ENCODE measurements around the gene BICD1. TPM values are rescaled to one million over a fixed set of nuclear protein-coding genes. Genes with fewer than 3 reads are reported as not detected.
A peak's percentile ranks its signal among the peaks of the same experiment; 100 is the strongest.

BICD1 gene
- polyA plus RNA-seq, 2 of the 4 experiments (the other 2 are of a cell fraction): 13.0 to 24.3 TPM

- Histone ChIP-seq H3K4me2 (peak overlapping the region; percentile 100), H3K4me1 (peaks cover 15% of the 10 kb centered on the region; the same call in 2 of the 3 replicates), H3K27ac (no peak overlapping the region; a peak in 1 of 6 replicates), H3K4me3 (peak overlapping the region; percentile 83; the same call in 1 of the 3 replicates), H3K9me3 (no peaks in the 10 kb centered on the region)
- FAIRE-seq (no peak), ATAC-seq (no peak), DNase-seq (ENCODE audit: low read depth in 1 of 2, low spot score in 1 of 2) (no peak)
- POLR2A ChIA-PET: no interaction called here
- WGBS (ENCODE audit: missing lambda C conversion rate): 51% methylated on average over 2 of the region's 2 CpGs
- CTCF ChIA-PET: interaction anchor here (0.9 to 5.2 kb wide), 9 partner anchors 17 to 83 kb away, joined by 3 to 29 read pairs (median 4); no protein-coding TSS in a partner anchor
- TF ChIP-seq BHLHE40 (IDR thresholded peaks at IDR 0.05; ENCODE audit: low read depth, low read length) (no peak), RNF2 (IDR thresholded peaks at IDR 0.05; ENCODE audit: borderline replicate concordance, low read depth) (no peak), FOXS1 (CRISPR knock-in tag; IDR thresholded peaks at IDR 0.05) (no peak), MAFK (IDR thresholded peaks at IDR 0.05; ENCODE audit: partially characterized antibody) (no peak), FOSB (CRISPR knock-in tag; IDR thresholded peaks at IDR 0.05) (no peak), BCL3 (IDR thresholded peaks at IDR 0.05) (no peak), CEBPB (IDR thresholded peaks at IDR 0.05) (no peak), RAD21 (conservative IDR thresholded peaks at IDR 0.05 in 1 of 2, IDR thresholded peaks at IDR 0.05 in 1 of 2) (no peak), HOXA7 (CRISPR knock-in tag; IDR thresholded peaks at IDR 0.05) (no peak), PHF8 (IDR thresholded peaks at IDR 0.05; ENCODE audit: borderline replicate concordance, low read depth) (no peak), KDM1A (IDR thresholded peaks at IDR 0.05; ENCODE audit: low read depth) (no peak), POLR2A (IDR thresholded peaks at IDR 0.05; ENCODE audit: low read length) (no peak)
- TF ChIP-seq, protein P1, sequence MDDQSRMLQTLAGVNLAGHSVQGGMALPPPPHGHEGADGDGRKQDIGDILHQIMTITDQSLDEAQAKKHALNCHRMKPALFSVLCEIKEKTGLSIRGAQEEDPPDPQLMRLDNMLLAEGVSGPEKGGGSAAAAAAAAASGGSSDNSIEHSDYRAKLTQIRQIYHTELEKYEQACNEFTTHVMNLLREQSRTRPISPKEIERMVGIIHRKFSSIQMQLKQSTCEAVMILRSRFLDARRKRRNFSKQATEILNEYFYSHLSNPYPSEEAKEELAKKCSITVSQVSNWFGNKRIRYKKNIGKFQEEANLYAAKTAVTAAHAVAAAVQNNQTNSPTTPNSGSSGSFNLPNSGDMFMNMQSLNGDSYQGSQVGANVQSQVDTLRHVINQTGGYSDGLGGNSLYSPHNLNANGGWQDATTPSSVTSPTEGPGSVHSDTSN (IDR thresholded peaks at IDR 0.05): no peak
- TF ChIP-seq, protein P2, sequence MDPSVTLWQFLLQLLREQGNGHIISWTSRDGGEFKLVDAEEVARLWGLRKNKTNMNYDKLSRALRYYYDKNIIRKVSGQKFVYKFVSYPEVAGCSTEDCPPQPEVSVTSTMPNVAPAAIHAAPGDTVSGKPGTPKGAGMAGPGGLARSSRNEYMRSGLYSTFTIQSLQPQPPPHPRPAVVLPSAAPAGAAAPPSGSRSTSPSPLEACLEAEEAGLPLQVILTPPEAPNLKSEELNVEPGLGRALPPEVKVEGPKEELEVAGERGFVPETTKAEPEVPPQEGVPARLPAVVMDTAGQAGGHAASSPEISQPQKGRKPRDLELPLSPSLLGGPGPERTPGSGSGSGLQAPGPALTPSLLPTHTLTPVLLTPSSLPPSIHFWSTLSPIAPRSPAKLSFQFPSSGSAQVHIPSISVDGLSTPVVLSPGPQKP (IDR thresholded peaks at IDR 0.05; ENCODE audit: low read depth, low read length): no peak
- TF ChIP-seq, protein P3, sequence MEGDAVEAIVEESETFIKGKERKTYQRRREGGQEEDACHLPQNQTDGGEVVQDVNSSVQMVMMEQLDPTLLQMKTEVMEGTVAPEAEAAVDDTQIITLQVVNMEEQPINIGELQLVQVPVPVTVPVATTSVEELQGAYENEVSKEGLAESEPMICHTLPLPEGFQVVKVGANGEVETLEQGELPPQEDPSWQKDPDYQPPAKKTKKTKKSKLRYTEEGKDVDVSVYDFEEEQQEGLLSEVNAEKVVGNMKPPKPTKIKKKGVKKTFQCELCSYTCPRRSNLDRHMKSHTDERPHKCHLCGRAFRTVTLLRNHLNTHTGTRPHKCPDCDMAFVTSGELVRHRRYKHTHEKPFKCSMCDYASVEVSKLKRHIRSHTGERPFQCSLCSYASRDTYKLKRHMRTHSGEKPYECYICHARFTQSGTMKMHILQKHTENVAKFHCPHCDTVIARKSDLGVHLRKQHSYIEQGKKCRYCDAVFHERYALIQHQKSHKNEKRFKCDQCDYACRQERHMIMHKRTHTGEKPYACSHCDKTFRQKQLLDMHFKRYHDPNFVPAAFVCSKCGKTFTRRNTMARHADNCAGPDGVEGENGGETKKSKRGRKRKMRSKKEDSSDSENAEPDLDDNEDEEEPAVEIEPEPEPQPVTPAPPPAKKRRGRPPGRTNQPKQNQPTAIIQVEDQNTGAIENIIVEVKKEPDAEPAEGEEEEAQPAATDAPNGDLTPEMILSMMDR (IDR thresholded peaks at IDR 0.05): no peak
- TF ChIP-seq, protein P4, sequence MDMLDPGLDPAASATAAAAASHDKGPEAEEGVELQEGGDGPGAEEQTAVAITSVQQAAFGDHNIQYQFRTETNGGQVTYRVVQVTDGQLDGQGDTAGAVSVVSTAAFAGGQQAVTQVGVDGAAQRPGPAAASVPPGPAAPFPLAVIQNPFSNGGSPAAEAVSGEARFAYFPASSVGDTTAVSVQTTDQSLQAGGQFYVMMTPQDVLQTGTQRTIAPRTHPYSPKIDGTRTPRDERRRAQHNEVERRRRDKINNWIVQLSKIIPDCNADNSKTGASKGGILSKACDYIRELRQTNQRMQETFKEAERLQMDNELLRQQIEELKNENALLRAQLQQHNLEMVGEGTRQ (IDR thresholded peaks at IDR 0.05): no peak
- TF ChIP-seq, protein P5, sequence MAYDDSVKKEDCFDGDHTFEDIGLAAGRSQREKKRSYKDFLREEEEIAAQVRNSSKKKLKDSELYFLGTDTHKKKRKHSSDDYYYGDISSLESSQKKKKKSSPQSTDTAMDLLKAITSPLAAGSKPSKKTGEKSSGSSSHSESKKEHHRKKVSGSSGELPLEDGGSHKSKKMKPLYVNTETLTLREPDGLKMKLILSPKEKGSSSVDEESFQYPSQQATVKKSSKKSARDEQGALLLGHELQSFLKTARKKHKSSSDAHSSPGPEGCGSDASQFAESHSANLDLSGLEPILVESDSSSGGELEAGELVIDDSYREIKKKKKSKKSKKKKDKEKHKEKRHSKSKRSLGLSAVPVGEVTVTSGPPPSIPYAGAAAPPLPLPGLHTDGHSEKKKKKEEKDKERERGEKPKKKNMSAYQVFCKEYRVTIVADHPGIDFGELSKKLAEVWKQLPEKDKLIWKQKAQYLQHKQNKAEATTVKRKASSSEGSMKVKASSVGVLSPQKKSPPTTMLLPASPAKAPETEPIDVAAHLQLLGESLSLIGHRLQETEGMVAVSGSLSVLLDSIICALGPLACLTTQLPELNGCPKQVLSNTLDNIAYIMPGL (CRISPR knock-in tag; IDR thresholded peaks at IDR 0.05; ENCODE audit: borderline replicate concordance): no peak
- TF ChIP-seq, protein P6, sequence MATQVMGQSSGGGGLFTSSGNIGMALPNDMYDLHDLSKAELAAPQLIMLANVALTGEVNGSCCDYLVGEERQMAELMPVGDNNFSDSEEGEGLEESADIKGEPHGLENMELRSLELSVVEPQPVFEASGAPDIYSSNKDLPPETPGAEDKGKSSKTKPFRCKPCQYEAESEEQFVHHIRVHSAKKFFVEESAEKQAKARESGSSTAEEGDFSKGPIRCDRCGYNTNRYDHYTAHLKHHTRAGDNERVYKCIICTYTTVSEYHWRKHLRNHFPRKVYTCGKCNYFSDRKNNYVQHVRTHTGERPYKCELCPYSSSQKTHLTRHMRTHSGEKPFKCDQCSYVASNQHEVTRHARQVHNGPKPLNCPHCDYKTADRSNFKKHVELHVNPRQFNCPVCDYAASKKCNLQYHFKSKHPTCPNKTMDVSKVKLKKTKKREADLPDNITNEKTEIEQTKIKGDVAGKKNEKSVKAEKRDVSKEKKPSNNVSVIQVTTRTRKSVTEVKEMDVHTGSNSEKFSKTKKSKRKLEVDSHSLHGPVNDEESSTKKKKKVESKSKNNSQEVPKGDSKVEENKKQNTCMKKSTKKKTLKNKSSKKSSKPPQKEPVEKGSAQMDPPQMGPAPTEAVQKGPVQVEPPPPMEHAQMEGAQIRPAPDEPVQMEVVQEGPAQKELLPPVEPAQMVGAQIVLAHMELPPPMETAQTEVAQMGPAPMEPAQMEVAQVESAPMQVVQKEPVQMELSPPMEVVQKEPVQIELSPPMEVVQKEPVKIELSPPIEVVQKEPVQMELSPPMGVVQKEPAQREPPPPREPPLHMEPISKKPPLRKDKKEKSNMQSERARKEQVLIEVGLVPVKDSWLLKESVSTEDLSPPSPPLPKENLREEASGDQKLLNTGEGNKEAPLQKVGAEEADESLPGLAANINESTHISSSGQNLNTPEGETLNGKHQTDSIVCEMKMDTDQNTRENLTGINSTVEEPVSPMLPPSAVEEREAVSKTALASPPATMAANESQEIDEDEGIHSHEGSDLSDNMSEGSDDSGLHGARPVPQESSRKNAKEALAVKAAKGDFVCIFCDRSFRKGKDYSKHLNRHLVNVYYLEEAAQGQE (IDR thresholded peaks at IDR 0.05): no peak
Observed at GRCh38 chr12:32400866-32401265, 294.2 kb downstream of the BICD1 start.
